GM04503 (cell line): ENCODE data around the gene BRSK1.

Experiments used
- DNase-seq: peaks from one replicate; pipeline ENCODE4 v3.0.0-alpha.2; 2012; ENCODE audit warnings: low read depth

BRSK1 gene

GRCh38 chr19:55353356-55353802 lies 69.6 kb downstream of the BRSK1 start:
- DNase-seq, result no peak

- DNase-seq, result no peak
Measured at GRCh38 chr19:55353803-55354697, 70.3 kb downstream of the BRSK1 start.

GRCh38 chr19:55354698-55355212 lies 71.0 kb downstream of the BRSK1 start, which contains the start of gene COX6B2:
Gene COX6B2, minus strand, starts transcription at chr19:55354719. Its CDS starts 198 bp downstream, at chr19:55354521.
- no peak for DNase-seq

GRCh38 chr19:55355213-55355821 lies 71.5 kb downstream of the BRSK1 start:
- no peak for DNase-seq

- no peak for DNase-seq
Measured at GRCh38 chr19:55358493-55358892, 74.7 kb downstream of the BRSK1 start.

- DNase-seq, result no peak
Measured at GRCh38 chr19:55358943-55359908, 75.4 kb downstream of the BRSK1 start.

- no peak for DNase-seq
Measured at GRCh38 chr19:55360902-55361301, 77.1 kb downstream of the BRSK1 start.
